DND-41 (cell line): ENCODE results near the gene EPS15.

Experiments used
- ATAC-seq: fragments of 200-7000 bp; cut with Tn5 transposase; 3 replicates; pipeline ENCODE4 v1.9.1; 2021; ENCODE audit warnings: low read depth; ENCODE audit not compliant: insufficient read depth
- DNase-seq: peaks from one replicate; pipeline ENCODE4 v3.0.0-alpha.2; 2020
- H2AFZ ChIP-seq: 2 replicates; pipeline ENCODE4 v1.6.0; 2012; ENCODE audit warnings: low read depth, low read length
- H3K27ac ChIP-seq: 2 replicates; pipeline ENCODE4 v1.5.1; 2012; ENCODE audit warnings: low read length, inconsistent platforms
- H3K27me3 ChIP-seq: fragments of 200-600 bp; sonication (generic); 2 replicates; pipeline ENCODE4 v1.6.0; 2012; ENCODE audit warnings: low read length, mild to moderate bottlenecking, inconsistent platforms; ENCODE audit not compliant: insufficient read depth, poor library complexity
- H3K36me3 ChIP-seq: 2 replicates; pipeline ENCODE4 v1.5.1; 2012; ENCODE audit warnings: low read length, inconsistent platforms; ENCODE audit not compliant: insufficient read depth
- H3K4me1 ChIP-seq: 2 replicates; pipeline ENCODE4 v1.5.1; 2012; ENCODE audit warnings: mild to moderate bottlenecking, low read length; ENCODE audit not compliant: insufficient read depth
- H3K4me2 ChIP-seq: 2 replicates; pipeline ENCODE4 v1.6.0; 2012; ENCODE audit warnings: mild to moderate bottlenecking, moderate library complexity, low read length, inconsistent platforms; ENCODE audit not compliant: insufficient read depth
- H3K4me3 ChIP-seq, 2 experiments: fragments of 200-600 bp in 1 of 2; shearing (Covaris generic) in 1 of 2; 2 replicates each; pipeline ENCODE4 v1.5.1; 2012 to 2016; ENCODE audit warnings: inconsistent platforms in 2 of 2, low read length in 2 of 2, mild to moderate bottlenecking in 2 of 2, low read depth in 1 of 2, moderate library complexity in 1 of 2
- H3K79me2 ChIP-seq: 2 replicates; pipeline ENCODE4 v1.6.0; 2012; ENCODE audit warnings: low read length, inconsistent platforms; ENCODE audit not compliant: insufficient read depth
- H3K9ac ChIP-seq: 2 replicates; pipeline ENCODE4 v1.6.0; 2012; ENCODE audit warnings: low read depth, mild to moderate bottlenecking, inconsistent platforms, low read length, moderate library complexity
- H3K9me3 ChIP-seq: 2 replicates; pipeline ENCODE4 v1.5.1; 2012; ENCODE audit warnings: low read length, moderate library complexity, mild to moderate bottlenecking, inconsistent platforms; ENCODE audit not compliant: insufficient read depth, severe bottlenecking
- H4K20me1 ChIP-seq: 2 replicates; pipeline ENCODE4 v1.6.0; 2012; ENCODE audit warnings: low read length; ENCODE audit not compliant: insufficient read depth
- EZH2 ChIP-seq: IDR thresholded peaks from 3 replicates; pipeline ENCODE4 v1.6.1; 2012; ENCODE audit warnings: borderline replicate concordance, low read depth, mild to moderate bottlenecking, moderate library complexity, low read length, inconsistent platforms; ENCODE audit not compliant: severe bottlenecking
- TF ChIP-seq, protein P1 (sequence below): IDR thresholded peaks from 2 replicates; pipeline ENCODE4 v1.5.1; 2012; ENCODE audit warnings: borderline replicate concordance, low read length, moderate library complexity, mild to moderate bottlenecking; ENCODE audit not compliant: poor library complexity, severe bottlenecking; ENCODE audit errors: extremely low read depth

The EPS15 gene

DNA sequence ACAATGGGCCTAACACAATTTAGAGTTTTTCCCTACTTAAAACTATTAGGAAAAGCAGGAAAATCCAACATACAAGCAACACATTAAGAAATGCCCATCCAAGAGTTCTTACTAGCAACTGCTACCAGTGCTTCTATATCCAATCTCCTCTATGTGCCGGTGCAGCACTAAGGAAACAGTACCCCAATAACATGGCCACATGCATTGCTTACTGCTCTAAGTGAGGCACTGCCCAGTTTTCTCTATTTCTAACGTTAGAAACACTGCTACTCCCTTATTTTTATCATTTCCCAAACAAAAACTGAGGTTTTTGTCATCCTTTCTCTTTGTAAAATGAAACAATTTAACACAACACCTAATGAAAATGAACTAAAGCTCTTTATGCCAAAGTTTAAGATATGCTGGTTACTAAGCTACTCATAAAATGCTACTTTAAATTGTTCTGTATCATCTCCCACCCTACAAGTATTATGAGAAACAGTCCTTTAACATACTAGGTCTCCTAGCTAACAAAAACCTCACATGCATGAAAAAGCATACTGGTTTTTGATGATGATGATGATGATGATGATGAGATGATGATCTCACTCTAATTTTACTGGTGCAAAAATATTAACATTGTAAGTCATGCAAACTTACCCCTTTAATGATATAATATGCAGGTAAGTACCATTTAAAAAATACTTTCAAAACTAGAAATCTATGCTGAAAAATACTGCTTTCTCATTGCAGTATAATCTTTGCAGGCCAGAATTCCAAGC is 98.0 kb downstream of the EPS15 start:
- no peak for ATAC-seq
- no peak for DNase-seq
- H3K4me3 ChIP-seq, result no peak overlapping the region
- H2AFZ ChIP-seq, result no peak overlapping the region
- H3K9me3 ChIP-seq, result no peaks in the 10 kb centered on the region
- H3K27me3 ChIP-seq, result no peaks in the 10 kb centered on the region
- H3K36me3 ChIP-seq, result peaks cover 3% of the 10 kb centered on the region; the same call in 1 of the 2 replicates
- no peaks in the 10 kb centered on the region for H3K79me2 ChIP-seq
- TF ChIP-seq, protein P1, sequence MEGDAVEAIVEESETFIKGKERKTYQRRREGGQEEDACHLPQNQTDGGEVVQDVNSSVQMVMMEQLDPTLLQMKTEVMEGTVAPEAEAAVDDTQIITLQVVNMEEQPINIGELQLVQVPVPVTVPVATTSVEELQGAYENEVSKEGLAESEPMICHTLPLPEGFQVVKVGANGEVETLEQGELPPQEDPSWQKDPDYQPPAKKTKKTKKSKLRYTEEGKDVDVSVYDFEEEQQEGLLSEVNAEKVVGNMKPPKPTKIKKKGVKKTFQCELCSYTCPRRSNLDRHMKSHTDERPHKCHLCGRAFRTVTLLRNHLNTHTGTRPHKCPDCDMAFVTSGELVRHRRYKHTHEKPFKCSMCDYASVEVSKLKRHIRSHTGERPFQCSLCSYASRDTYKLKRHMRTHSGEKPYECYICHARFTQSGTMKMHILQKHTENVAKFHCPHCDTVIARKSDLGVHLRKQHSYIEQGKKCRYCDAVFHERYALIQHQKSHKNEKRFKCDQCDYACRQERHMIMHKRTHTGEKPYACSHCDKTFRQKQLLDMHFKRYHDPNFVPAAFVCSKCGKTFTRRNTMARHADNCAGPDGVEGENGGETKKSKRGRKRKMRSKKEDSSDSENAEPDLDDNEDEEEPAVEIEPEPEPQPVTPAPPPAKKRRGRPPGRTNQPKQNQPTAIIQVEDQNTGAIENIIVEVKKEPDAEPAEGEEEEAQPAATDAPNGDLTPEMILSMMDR, result no peak
- TF ChIP-seq EZH2, result no peak
- no peak overlapping the region for H3K9ac ChIP-seq
- H3K4me1 ChIP-seq, result no peaks in the 10 kb centered on the region
- H3K27ac ChIP-seq, result no peak overlapping the region
- H4K20me1 ChIP-seq, result no peaks in the 10 kb centered on the region
- no peak overlapping the region for H3K4me2 ChIP-seq

DNA sequence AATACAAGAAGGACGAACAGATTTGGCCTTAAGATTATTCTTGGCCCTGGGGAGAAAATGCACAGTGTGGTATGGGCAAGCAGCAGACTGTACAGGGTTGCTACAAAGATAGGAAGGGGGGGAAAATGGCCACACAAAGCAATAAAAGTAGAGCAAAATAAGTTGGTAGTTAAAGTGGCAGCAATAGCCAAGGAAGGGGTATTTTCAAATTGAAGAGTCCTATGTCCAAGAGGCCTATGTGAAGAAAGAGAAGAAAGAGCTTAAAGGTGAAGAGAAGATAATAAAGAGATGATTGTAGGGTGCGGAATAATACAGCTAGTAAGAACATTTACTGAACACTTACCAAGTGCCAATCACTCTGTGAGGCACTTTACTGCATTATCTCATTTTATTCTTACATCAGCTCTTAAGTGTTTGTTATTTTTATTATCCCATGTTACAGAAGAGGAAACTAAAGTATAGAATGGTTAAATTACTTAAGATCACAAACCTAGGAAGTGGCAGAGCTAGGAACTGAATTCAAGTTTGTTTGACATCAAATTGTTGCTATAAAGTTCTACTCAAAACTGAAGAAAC is 100.6 kb downstream of the EPS15 start:
- no peak for DNase-seq
- Histone ChIP-seq H2AFZ (no peak overlapping the region), H3K9ac (no peak overlapping the region), H3K27me3 (no peaks in the 10 kb centered on the region), H3K4me3 (no peak overlapping the region), H3K36me3 (peaks cover 3% of the 10 kb centered on the region; the same call in 1 of the 2 replicates), H3K4me1 (no peaks in the 10 kb centered on the region), H3K9me3 (no peaks in the 10 kb centered on the region), H3K79me2 (no peaks in the 10 kb centered on the region), H3K27ac (no peak overlapping the region), H4K20me1 (no peaks in the 10 kb centered on the region), H3K4me2 (no peak overlapping the region)
- ATAC-seq, result no peak
- no peak for TF ChIP-seq EZH2
- TF ChIP-seq, protein P1, result no peak

DNA sequence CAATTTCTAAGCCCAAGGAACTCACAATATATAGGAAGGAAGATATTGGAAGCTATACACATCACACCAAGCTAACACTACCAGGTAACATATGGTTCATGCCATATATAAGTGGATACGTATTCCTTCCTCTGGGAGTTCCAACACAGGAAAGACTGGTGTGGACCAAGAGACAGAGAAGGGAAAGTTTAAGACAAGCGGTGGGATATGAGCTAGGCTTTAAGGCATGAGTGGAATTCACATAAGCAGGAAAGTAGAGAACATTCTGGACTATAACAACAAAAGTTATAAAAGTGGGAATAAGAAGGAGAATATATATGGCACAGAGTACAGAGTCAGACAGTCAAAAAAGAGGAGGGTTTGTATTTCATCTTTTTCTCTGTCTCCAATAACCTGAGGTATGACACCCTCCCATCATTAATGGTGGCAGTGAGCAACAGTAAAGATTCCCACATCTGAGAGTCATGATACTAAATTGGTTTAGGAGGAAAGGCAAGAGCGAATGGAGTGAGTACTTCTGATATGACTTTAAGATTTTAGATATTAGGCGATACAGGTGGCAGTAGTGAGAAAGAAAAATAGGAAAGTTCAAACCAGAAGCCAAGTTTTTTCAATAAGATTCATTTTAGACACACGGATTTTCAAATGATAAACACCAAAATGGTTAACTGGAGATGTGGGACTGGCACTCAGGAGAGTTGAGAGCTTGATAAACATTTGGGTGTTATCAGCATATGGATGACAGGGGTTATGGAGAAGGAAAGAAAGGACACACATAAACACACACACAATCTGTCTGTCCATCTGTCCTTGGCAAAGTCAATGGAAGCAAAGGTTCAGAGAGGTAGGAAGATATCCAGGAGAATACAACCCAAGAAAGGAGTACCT is 101.3 kb downstream of the EPS15 start:
- Histone ChIP-seq H3K9ac (no peak overlapping the region), H2AFZ (no peak overlapping the region), H3K79me2 (no peaks in the 10 kb centered on the region), H3K27me3 (no peaks in the 10 kb centered on the region), H3K36me3 (peaks cover 3% of the 10 kb centered on the region; the same call in 1 of the 2 replicates), H3K4me3 (no peak overlapping the region), H3K27ac (no peak overlapping the region), H3K4me2 (no peak overlapping the region), H3K4me1 (no peaks in the 10 kb centered on the region), H3K9me3 (no peaks in the 10 kb centered on the region), H4K20me1 (no peaks in the 10 kb centered on the region)
- no peak for ATAC-seq
- no peak for DNase-seq
- TF ChIP-seq, protein P1, result no peak
- no peak for TF ChIP-seq EZH2
